COLO829 (cell line): Measurements from ENCODE around the gene MRRF.
A peak's percentile ranks its signal among the peaks of the same experiment; 100 is the strongest.

ENCODE experiments used
- DNase-seq: peaks from one replicate; pipeline ENCODE4 v3.0.0; 2012; ENCODE audit warnings: low spot score

MRRF gene

GRCh38 chr9:122264360-122265148 is at the start of gene MRRF, which contains the start of gene RBM18:
Gene MRRF (plus strand): TSS chr9:122264882. CDS start chr9:122270892, 6,010 bp downstream.
Gene RBM18 (minus strand): TSS chr9:122264840. CDS start chr9:122261492, 3,348 bp downstream.
- peak; percentile 91 for DNase-seq

GRCh38 chr9:122215663-122216062 is 49.0 kb upstream of the MRRF start:
- DNase-seq = no peak

GRCh38 chr9:122216138-122216797 is 48.4 kb upstream of the MRRF start:
- no peak for DNase-seq

- DNase-seq = no peak
Measured at GRCh38 chr9:122216798-122217418, 47.8 kb upstream of the MRRF start.

GRCh38 chr9:122217640-122218039 is 47.0 kb upstream of the MRRF start:
- no peak for DNase-seq

- DNase-seq = no peak
Measured at GRCh38 chr9:122218071-122218934, 46.4 kb upstream of the MRRF start.

- DNase-seq = no peak
Measured at GRCh38 chr9:122218935-122219855, 45.5 kb upstream of the MRRF start.

GRCh38 chr9:122219856-122220672 is 44.6 kb upstream of the MRRF start:
- no peak for DNase-seq

- no peak for DNase-seq
Measured at GRCh38 chr9:122220673-122221182, 44.0 kb upstream of the MRRF start.

GRCh38 chr9:122221183-122221811 is 43.4 kb upstream of the MRRF start:
- DNase-seq = no peak

GRCh38 chr9:122222791-122223190 is 41.9 kb upstream of the MRRF start:
- no peak for DNase-seq

- DNase-seq = no peak
Measured at GRCh38 chr9:122223435-122223834, 41.2 kb upstream of the MRRF start.

- no peak for DNase-seq
Measured at GRCh38 chr9:122225312-122226141, 39.2 kb upstream of the MRRF start.

- no peak for DNase-seq
Measured at GRCh38 chr9:122226142-122226757, 38.4 kb upstream of the MRRF start.

- no peak for DNase-seq
Measured at GRCh38 chr9:122226758-122227574, 37.7 kb upstream of the MRRF start.

- no peak for DNase-seq
Measured at GRCh38 chr9:122227575-122227900, 37.1 kb upstream of the MRRF start.

- no peak for DNase-seq
Measured at GRCh38 chr9:122228191-122228567, 36.5 kb upstream of the MRRF start.
